ENCODE data around the gene HSD3B7.

GRCh38 chr16:30950516-30951065 is 34.4 kb upstream of the HSD3B7 start:
- TF ChIP-seq POLR2A (IDR thresholded peaks at IDR 0.05) (no peak), CTCF (IDR thresholded peaks at IDR 0.05) (no peak), POLR2AphosphoS5 (IDR thresholded peaks at IDR 0.05) (no peak)

Measured in prostate gland (tissue), 2 donors.